GM10266 (cell line): ENCODE measurements around the gene SMIM28.

Source experiments
- DNase-seq: peaks from one replicate; pipeline ENCODE4 v3.0.0; 2012; ENCODE audit errors: extremely low spot score
- TF ChIP-seq, protein P1 (sequence below): IDR thresholded peaks from 2 replicates; pipeline ENCODE4 v1.5.1; 2012; ENCODE audit warnings: mild to moderate bottlenecking, low read depth; ENCODE audit not compliant: control insufficient read depth, insufficient read depth; ENCODE audit errors: missing control alignments

SMIM28 gene

DNA sequence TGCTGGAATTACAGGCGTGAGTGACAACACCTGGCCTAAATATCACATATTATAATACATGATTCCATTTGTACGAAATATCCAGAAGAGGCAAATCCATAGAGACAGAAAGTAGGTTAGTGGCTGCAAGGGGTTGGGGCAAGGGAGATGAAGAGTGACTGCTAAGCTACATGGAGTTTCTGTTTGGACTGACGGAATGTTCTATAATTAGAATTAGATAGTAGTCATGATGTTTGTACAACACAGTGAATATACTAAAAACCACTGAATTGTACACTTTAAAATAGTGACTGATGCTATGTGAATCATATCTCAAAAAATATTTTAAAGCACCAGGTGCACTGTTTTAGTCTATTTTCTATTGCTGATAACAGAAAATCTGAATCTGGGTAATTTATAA, 22.6 kb downstream of the SMIM28 start:
- TF ChIP-seq, protein P1, sequence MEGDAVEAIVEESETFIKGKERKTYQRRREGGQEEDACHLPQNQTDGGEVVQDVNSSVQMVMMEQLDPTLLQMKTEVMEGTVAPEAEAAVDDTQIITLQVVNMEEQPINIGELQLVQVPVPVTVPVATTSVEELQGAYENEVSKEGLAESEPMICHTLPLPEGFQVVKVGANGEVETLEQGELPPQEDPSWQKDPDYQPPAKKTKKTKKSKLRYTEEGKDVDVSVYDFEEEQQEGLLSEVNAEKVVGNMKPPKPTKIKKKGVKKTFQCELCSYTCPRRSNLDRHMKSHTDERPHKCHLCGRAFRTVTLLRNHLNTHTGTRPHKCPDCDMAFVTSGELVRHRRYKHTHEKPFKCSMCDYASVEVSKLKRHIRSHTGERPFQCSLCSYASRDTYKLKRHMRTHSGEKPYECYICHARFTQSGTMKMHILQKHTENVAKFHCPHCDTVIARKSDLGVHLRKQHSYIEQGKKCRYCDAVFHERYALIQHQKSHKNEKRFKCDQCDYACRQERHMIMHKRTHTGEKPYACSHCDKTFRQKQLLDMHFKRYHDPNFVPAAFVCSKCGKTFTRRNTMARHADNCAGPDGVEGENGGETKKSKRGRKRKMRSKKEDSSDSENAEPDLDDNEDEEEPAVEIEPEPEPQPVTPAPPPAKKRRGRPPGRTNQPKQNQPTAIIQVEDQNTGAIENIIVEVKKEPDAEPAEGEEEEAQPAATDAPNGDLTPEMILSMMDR, result no peak

DNA sequence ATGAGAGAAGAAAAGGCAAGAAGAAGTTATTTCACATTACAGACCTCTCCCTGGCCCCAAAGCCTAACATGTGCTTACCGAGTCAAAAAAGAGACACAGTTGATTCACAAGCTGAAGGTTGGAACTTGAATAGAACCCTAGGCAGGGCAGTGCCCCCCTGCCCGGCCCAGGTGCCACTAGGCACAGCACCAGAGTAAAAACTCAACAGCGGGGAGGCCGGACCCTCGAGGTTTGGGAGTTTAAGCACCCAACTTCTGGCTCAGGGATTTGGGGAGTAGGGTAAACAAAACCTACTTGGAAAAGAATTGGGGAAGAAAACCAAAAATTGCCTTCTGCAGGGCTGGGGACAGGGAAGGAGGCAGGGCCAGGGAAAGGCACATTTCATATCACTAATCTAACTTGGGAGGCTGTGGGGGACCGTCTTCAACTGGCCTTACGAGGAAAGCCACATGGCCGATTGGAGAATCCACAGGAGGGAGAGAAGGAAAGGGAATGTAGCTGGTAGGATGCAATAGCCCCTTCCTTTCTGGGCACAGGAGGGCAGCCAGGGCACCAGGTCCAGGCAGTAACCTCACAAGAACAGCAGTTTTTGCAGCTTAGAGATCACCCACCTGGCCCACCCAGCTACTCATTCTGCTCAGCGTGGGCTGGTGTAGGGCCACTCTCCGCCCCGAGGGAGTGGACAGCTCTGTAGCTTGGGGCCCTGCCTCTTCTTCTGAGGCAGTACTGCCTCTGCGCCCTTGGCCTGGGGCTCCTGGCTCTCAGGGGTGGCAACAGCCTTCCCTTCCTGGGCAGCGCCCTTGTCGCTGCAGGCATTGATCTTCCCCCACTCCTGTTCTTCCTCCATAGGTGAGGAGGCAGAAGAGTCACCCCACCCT, 24.5 kb downstream of the SMIM28 start:
- no peak for DNase-seq
- TF ChIP-seq, protein P1, result no peak

More for the DNA sequence above, 22.6 kb downstream of the SMIM28 start:
- no peak for DNase-seq

DNA sequence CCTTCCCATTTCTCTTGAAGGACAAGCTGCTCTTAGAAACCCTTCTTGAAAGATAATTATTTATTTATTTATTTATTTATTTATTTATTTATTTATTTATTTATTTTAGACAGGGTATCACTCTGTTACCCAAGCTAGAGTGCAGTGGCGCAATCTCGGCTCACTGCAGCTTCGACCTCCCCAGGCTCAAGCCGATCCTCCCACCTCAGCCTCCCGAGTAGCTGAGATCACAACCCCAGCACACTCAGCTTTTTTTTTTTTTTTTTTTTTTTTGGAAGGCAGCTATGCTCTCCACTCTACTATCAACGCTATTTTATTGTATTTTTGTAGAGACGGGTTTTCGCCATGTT, 25.1 kb downstream of the SMIM28 start:
- no peak for DNase-seq
- TF ChIP-seq, protein P1, result no peak

DNA sequence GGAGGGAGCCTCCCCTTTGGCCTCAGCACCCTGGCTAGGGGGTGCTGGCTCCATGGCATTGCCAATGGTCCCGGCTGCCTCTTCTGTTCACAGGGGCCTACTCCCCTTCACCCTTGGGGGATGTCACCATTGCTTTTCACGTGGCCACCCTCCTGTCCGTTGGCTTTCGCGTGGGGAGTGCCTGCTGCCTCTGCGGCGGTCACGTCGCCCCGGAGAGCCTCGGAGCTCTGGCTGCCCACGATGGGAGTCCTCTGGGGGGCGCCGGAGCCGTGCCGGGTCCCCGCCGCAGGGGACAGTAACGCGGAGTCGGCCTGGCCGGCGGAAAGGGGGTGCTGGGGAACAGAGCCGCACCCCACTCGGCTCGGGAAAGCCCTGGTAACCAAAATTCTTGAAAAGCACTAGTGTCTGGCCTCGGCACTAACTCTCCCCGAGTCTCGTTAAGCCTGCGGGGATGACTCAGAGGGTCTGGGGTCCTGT, 25.7 kb downstream of the SMIM28 start:
- TF ChIP-seq, protein P1, result peak; percentile 55
- peak; percentile 62 for DNase-seq

DNA sequence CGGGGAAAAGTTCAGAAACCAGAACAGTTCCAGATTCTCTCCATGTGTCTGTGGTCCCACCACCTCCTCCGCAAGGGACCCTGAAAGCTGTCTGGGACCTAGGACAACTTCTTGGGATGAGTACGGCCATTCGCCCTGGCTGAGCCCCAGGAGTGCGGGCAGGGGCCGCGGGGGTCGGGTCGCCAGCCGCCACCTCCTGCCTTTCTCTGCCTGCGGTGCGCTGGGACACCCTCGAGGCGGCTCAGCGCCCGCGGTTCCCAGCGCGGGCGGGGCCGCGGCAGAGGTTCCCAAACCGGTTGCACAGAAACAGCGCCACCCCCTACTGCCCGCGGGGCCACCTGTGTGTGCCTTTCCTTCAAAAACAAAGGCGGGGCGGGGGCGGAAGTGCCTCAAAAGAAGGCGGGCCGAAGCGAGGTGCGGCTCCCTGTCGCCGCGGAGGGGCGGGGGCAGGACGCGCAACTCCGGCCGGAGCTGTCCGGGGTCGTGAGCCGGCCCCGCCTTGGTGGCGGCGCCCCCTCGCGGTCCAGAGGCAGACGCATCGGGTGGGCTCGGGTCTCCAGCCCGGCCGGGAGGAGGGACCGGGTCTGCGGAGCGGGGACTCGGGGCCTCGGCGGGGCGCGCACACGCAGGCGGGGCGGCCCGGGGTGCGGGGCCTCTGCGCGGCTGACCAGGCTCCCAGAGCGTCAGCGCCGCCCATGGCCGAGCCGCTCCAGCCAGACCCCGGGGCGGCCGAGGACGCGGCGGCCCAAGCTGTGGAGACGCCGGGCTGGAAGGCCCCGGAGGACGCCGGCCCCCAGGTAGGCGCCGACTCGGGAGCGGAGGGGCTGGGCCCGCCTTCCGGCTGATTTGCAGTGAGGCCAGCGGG, 26.3 kb downstream of the SMIM28 start, which contains the start of gene HEBP2:
Gene HEBP2 (plus strand): TSS at position 423 of the 865 bp plus-strand sequence. CDS start 273 bp downstream, at position 696.
- TF ChIP-seq, protein P1, result peak; percentile 57
- peak; percentile 96 for DNase-seq

DNA sequence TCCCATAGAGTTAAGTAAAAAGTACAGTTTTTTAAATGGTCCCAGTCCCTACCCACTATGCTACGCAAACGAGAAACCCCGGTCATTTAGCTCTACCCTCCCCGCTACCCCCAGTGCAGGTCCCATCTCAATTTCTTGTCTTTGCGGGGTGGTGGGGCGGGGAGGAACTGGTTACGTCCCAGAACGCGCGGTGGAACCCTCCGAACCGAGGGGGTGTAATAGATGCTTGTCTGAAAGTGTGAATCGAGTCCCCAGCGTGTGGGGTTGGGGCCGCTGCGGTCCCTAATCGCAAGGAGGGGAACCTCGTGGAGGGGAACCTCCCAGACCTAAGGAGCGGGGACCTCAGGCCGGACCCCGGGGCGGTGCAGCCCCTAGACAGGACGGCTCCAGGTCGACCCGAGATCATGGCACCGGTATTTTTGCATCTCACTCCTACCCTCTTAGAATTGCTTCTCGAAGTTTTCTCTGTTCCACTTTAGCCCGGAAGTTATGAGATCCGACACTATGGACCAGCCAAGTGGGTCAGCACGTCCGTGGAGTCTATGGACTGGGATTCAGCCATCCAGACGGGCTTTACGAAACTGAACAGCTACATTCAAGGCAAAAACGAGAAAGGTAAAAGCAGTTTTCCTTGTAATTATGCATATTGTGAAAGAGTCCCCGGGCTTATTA, 27.1 kb downstream of the SMIM28 start:
- TF ChIP-seq, protein P1, result no peak
- DNase-seq, result no peak
